RWPE1 (cell line): ENCODE results near the gene ASH1L.

Source experiments
- CTCF ChIA-PET: fragments of 350-600 bp; sonication (Branson Sonifier 250); formaldehyde crosslinking; extraction: SDS; loops from one replicate; lab custom pipeline; 2021; lab: Yijun Ruan, JAX
- POLR2A ChIA-PET: fragments of 400-600 bp; formaldehyde crosslinking; extraction: SDS; loops from one replicate; lab custom pipeline; 2020; ENCODE audit warnings: antibody characterized with exemption; ENCODE audit not compliant: low non-redundant PET; lab: Yijun Ruan, JAX
- DNase-seq: peaks from one replicate; pipeline ENCODE4 v3.0.0; 2012; ENCODE audit warnings: low spot score
- H3K27ac ChIP-seq: fragments of 450-650 bp; 2 replicates; pipeline ENCODE4 v1.5.1; 2017
- TF ChIP-seq, protein P1 (sequence below): fragments of 450-650 bp; conservative IDR thresholded peaks from 2 replicates; pipeline ENCODE4 v1.5.1; 2017; ENCODE audit warnings: low read depth, mild to moderate bottlenecking

ASH1L gene

DNA sequence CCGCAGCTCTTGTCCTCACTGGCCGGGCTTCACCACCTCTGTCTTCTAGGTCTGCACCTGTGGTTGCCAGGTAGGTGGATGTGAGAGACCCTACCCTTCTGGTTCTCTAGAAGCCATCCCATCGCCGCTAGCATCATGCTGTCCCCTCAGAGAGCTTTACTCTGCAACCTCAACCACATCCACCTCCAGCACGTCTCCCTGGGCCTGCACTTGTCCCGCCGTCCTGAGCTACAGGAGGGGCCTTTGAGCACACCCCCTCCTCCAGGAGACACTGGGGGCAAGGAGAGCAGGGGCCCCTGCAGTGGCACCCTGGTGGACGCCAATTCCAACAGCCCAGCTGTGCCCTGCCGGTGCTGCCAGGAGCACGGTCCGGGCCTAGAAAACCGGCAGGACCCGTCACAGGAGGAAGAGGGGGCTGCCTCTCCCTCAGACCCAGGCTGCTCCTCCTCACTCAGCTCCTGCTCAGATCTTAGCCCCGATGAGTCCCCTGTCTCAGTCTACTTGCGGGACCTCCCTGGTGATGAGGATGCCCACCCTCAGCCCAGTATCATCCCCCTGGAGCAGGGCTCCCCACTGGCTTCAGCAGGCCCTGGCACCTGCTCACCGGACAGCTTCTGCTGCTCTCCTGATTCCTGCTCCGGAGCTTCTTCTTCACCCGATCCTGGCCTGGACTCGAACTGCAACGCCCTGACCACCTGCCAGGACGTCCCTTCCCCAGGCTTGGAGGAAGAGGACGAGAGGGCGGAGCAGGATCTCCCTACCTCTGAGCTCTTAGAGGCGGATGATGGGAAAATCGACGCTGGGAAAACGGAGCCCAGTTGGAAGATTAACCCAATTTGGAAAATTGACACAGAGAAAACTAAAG lies 240.7 kb downstream of the ASH1L start:
- DNase-seq, result no peak
- CTCF ChIA-PET, result interaction anchor here (0.6 to 5.1 kb wide), 6 partner anchors 12 to 694 kb away, joined by 3 to 34 read pairs (median 4); no protein-coding TSS in a partner anchor
- TF ChIP-seq, protein P1, sequence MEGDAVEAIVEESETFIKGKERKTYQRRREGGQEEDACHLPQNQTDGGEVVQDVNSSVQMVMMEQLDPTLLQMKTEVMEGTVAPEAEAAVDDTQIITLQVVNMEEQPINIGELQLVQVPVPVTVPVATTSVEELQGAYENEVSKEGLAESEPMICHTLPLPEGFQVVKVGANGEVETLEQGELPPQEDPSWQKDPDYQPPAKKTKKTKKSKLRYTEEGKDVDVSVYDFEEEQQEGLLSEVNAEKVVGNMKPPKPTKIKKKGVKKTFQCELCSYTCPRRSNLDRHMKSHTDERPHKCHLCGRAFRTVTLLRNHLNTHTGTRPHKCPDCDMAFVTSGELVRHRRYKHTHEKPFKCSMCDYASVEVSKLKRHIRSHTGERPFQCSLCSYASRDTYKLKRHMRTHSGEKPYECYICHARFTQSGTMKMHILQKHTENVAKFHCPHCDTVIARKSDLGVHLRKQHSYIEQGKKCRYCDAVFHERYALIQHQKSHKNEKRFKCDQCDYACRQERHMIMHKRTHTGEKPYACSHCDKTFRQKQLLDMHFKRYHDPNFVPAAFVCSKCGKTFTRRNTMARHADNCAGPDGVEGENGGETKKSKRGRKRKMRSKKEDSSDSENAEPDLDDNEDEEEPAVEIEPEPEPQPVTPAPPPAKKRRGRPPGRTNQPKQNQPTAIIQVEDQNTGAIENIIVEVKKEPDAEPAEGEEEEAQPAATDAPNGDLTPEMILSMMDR, result no peak
- peak overlapping the region; percentile 98 for H3K27ac ChIP-seq
- POLR2A ChIA-PET, result no interaction called here

DNA sequence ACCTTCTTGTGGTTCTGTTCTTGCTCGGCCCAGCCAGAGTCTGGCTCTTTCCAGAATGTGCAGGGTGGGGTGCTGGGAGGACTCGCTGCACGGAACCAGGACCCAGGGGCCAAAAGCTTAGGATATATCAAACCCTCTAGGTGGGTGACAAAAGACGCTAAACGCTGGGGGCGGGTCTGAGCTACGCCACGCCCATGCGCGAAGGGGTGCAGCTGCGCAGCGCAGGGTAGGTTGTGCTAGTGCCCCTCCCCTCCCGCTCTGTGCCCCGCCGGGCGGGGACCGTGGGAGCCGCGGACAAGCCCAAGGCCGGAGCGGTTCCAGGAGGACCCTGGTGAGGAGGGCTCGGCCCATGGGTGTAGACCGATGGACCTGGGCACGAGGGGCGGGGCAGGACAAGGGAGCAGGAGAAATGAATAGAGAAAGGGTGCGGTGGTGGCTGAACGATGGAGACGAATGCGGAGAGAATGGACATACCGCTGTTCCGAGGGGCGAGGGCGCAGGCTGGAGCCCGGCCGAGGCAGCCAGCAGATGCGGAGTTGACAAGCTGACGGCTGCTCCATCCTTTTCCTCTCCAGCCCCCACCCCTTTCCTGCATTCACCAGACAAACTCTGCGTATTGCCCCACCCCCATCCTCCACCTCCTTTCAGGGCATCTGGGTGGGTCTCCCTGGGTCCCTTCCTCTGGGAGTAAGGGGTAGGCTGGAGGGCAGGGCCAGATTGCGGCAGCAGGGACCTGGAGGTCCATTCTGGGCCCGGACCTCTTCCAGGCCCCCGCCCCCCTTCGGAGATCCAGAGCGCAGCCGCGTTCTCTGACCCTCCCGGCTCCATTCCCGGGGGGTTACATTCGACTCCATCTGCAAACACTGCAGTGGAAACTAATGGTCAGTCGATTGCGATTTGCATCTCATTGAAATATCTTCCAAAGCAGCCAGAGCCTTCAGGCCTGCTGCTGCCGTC lies 241.7 kb downstream of the ASH1L start, which contains the start of gene RUSC1:
TSS of gene RUSC1 (plus strand) at position 234 of the 957 bp plus-strand sequence. CDS start 880 bp downstream, outside the sequence.
- ChIA-PET POLR2A (interaction anchor here (0.6 kb wide), 1 partner anchor 1371 kb away, joined by 3 read pairs; no protein-coding TSS in a partner anchor), CTCF (interaction anchor here (0.5 to 5.1 kb wide), 5 partner anchors 44 to 824 kb away, joined by 3 to 34 read pairs (median 3); no protein-coding TSS in a partner anchor)
- DNase-seq, result peak; percentile 17
- TF ChIP-seq, protein P1, result no peak
- H3K27ac ChIP-seq, result peak within 1 kb of the TSS; percentile 98

DNA sequence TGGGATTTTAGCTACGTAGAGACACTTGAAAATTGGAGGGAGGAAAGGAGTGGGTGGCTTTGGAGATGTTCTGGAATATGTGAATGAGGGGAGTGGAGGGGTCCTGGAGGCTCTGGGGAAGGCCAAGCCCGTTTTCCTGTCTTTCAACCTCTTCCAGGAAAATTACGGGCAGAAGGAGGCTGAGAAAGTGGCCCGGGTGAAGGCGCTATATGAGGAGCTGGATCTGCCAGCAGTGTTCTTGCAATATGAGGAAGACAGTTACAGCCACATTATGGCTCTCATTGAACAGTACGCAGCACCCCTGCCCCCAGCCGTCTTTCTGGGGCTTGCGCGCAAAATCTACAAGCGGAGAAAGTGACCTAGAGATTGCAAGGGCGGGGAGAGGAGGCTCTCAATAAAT lies 242.4 kb downstream of the ASH1L start:
- H3K27ac ChIP-seq, result peak overlapping the region; percentile 98
- no peak for DNase-seq
- TF ChIP-seq, protein P1, result no peak
- ChIA-PET POLR2A (no interaction called here), CTCF (interaction anchor here (0.5 to 5.1 kb wide), 5 partner anchors 44 to 823 kb away, joined by 3 to 34 read pairs (median 3); no protein-coding TSS in a partner anchor)

DNA sequence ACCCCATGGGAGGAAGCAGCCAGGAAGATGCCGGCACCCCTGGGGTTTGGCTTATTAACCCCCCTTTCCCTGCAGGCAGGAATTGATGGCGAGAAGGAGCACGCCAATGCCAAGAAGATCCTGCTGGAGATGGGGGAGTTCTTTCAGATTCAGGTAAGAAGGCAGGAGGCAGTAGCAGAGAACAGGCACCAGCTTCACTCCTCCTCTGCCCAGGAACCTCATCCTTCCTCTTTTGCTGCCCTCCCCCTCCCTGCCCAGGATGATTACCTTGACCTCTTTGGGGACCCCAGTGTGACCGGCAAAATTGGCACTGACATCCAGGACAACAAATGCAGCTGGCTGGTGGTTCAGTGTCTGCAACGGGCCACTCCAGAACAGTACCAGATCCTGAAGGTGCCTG lies 243.1 kb downstream of the ASH1L start:
- ChIA-PET CTCF (interaction anchor here (0.7 to 5.1 kb wide), 2 partner anchors 53 to 69 kb away, joined by 3 to 34 read pairs; no protein-coding TSS in a partner anchor), POLR2A (no interaction called here)
- TF ChIP-seq, protein P1, result no peak
- H3K27ac ChIP-seq, result peak overlapping the region; percentile 98
- DNase-seq, result no peak

GRCh38 chr1:155318082-155318481 lies 244.5 kb downstream of the ASH1L start:
- DNase-seq, result no peak
- POLR2A ChIA-PET, result no interaction called here

More at GRCh38 chr1:155318082-155318481, 244.5 kb downstream of the ASH1L start:
- H3K27ac ChIP-seq, result peak overlapping the region; percentile 61
- CTCF ChIA-PET, result interaction anchor here (0.6 kb wide), 1 partner anchor 167 kb away, joined by 3 read pairs; no protein-coding TSS in a partner anchor
- TF ChIP-seq, protein P1, result no peak
